Left lobe of liver (tissue), 2 donors: ENCODE data around the gene HPGDS. TPM values are rescaled to one million over a fixed set of nuclear protein-coding genes. Genes with fewer than 3 reads are reported as not detected.
"Not testable (repeated sequence)": the region's sequence is repeated elsewhere in the genome, so short reads cannot be mapped to it uniquely, and the experiment has no call there.

Experiments
- ATAC-seq: fragments of 200-7000 bp; cut with Tn5 transposase; one replicate; pipeline ENCODE4 v1.9.1; 2020; ENCODE audit warnings: mild to moderate bottlenecking, moderate library complexity
- DNase-seq: peaks from one replicate; pipeline ENCODE4 v3.0.0-alpha.2; 2020; ENCODE audit warnings: low spot score
- total RNA-seq: library from RNA; stranded (reverse); gene quantifications from one replicate; pipeline ENCODE4 v1.2.1, GENCODE V29; 2021
- donor health status: DM: no; HTN: no; CAD: no; lungs with moderate emphysema.
- donor health status: DM: no; HTN: yes; CAD: no.

Gene HPGDS
- total RNA-seq, 1 donor from 2014 or later, result 0.10 TPM

DNA sequence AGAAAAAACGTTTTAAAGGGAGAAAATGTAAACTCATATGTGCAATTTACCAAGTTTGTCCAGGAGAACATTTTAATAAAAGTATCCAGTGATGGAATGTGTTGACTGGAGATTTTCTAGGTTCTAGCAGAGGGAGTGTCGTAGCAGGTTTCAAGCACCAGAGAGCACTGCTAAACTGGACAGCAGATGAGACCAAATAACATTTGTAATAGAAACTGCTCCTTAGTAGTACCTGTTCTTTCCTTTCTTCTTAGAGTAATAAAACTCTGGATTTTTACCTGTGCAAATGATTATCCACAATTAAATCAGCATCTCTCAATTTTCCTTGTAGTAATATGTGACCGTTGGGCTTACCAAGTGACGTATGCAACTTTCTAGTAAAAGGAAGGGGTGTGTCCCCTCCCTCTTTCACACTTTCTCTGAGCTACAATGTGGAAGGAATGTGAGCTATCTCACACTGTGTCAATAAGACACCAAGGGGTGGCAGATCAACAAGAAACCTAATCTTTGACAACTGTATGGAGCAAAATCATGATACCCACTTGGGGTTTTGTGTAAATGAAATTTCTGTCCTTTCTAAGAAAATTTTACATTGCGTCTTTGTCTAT lies 9.5 kb downstream of the HPGDS start:
- DNase-seq (no peak), ATAC-seq (no peak)

DNA sequence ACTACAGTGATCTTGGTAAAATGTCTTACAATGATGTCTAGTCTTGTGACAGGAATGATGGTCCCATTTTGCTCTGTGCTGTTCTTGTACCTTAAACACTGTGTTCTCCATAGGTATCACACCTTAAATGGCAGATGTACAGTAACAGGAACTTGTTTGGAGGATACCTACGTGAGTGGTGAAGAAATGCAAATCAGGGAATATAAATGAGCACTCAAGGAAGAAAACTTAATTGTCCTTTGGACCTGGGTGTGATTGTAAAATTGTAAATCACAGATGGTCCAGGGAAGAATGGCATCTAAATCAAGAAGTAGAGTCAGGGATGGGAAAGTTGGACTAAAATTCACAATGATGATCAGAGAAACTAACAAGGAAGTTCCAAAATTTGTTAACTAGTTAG lies 12.7 kb downstream of the HPGDS start:
- DNase-seq (no peak), ATAC-seq (no peak)

DNA sequence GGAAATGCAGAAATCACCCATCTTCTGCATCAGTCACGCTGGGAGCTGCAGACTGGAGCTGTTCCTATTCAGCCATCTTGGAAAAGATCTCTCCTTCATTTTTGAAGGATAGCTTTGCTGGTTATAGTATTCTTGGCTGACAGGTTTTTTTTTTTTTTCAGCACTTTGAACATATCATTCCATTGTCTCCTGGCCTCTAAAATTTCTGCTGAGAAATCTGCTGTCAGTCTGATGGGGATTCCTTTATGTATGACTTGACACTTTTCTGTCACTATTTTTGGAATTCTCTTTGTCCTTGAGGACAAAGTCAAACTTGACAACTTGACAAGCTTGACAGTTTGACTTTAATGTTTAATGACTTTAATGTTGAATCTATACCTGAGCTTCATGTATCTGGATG lies 16.8 kb downstream of the HPGDS start:
- ATAC-seq (no peak), DNase-seq (no peak)

DNA sequence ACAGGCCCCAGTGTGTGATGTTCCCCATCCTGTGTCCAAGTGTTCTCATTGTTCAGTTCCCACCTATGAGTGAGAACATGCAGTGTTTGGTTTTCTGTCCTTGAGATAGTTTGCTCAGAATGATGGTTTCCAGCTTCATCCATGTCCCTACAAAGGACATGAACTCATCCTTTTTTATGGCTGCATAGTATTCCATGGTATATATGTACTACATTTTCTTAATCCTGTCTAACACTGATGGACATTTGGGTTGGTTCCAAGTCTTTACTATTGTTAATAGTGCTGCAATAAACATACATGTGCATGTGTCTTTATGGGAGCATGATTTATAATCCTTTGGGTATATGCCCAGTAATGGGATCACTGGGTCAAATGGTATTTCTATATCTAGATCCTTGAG lies 22.7 kb downstream of the HPGDS start:
- ATAC-seq, DNase-seq: not testable (repeated sequence)

GRCh38 chr4:94307231-94307871 lies 35.3 kb downstream of the HPGDS start:
- ATAC-seq, result no peak
- DNase-seq, result no peak

- ATAC-seq, result no peak
- DNase-seq, result no peak
Observed at GRCh38 chr4:94306713-94307112, 35.9 kb downstream of the HPGDS start.

GRCh38 chr4:94305466-94306225 lies 37.0 kb downstream of the HPGDS start:
- DNase-seq, result no peak
- ATAC-seq, result no peak

GRCh38 chr4:94304365-94304971 lies 38.2 kb downstream of the HPGDS start:
- peak; percentile 78 for ATAC-seq
- no peak for DNase-seq

DNA sequence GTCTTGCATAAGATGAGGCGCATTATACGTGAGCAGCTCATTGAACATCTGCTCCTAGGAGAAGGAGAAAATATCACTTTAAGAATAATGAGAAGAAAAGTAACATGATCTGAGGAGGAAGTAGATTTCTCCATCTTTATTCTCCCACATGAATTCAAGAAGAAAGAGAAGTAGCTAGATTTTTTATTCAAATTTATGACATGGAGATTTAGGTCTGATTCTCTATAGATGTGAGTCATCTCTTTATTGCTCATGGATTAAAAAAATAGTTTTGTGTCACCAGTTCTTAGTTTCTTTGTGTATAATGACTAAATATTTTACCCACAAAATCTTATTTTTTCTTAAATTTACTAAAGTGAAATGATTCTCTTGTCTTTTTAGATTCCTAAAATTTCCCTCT lies 40.4 kb downstream of the HPGDS start:
- no peak for DNase-seq
- no peak for ATAC-seq

- ATAC-seq (peak; percentile 96), DNase-seq (no peak)
Observed at GRCh38 chr4:94298725-94299252, 43.8 kb downstream of the HPGDS start.

DNA sequence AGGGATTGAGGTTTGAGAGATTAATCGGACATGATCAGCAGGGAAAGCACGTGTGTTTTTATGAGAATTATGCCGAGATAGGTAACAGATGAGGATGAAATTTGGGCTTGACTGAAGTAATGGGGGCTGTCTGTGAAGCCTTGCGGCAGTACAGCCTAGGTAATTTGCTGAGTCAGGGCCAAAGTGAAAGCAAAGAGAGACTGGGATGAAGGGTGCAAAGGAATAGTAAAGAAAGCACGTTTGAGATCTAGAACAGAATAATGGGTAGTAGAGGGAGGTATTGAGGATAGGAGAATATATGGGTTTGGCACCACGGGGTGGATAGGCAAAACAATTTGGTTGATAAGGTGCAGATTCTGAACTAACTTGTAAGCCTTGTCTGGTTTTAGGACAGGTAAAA lies 47.2 kb downstream of the HPGDS start:
- DNase-seq, ATAC-seq: not testable (repeated sequence)

DNA sequence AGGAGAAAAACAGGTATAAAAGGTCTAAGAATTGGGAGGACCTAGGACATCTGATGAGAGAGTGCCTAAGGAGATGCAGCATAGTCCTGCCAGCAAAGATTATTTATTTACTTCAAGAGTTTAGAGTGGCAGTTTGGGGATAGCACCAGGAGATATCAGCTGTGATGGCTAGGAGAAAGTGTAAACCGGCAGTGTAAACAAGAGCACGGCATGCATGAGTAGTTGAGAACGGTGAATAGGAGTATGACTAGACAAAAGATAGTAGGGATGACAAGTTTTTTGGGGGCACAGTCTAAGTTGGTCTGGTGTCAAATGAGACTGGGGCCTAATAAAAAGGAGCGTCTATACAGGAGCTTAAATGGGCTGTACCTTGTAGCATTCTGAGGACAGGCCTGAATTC lies 48.7 kb downstream of the HPGDS start:
- ATAC-seq, DNase-seq: not testable (repeated sequence)

DNA sequence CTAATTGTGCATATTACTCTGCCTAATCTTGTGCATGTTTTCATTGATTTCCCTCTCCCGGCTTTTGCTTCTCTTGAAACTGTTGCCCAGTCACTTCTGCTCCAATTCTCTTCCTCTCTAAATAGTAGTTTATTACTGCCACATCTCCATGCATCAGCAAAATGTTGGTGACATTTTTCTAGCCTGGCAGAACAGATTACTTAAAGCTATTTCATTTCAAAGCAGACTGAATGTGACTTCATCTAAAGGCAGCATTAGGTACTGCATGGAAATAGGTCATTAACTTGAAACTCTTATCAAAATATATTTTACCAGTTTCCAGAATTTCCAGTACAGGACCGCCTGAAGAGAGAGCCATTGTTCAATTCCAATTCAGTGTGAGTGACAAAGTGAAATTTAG lies 52.4 kb downstream of the HPGDS start:
- no peak for ATAC-seq
- no peak for DNase-seq

GRCh38 chr4:94285666-94286065 lies 57.0 kb downstream of the HPGDS start:
- no peak for DNase-seq
- no peak for ATAC-seq

GRCh38 chr4:94284889-94285288 lies 57.7 kb downstream of the HPGDS start:
- no peak for ATAC-seq
- no peak for DNase-seq

GRCh38 chr4:94278781-94279180 lies 63.9 kb downstream of the HPGDS start:
- no peak for ATAC-seq
- no peak for DNase-seq

DNA sequence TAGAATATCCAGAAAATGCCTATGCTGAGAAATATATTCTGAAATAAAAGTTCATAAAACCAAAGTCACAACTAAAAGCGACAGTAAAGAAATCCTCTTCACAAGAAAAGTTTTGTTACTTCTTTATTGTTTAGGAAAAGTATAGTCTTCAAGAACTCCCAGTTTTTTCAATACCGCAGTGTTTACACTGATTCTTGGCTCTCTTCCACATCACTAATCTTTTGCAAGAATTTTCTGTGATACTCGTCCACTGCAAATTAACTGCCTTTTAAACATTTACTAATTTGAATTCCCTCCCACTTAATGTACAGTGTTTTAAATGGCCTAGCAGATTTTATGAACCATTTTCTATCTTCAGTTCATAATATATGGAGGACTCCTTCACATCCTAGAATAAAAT lies 65.1 kb downstream of the HPGDS start:
- DNase-seq (no peak), ATAC-seq (peak; percentile 33)

GRCh38 chr4:94276204-94276603 lies 66.4 kb downstream of the HPGDS start:
- DNase-seq (no peak), ATAC-seq (no peak)

- ATAC-seq (no peak), DNase-seq (no peak)
Observed at GRCh38 chr4:94274912-94275311, 67.7 kb downstream of the HPGDS start.

DNA sequence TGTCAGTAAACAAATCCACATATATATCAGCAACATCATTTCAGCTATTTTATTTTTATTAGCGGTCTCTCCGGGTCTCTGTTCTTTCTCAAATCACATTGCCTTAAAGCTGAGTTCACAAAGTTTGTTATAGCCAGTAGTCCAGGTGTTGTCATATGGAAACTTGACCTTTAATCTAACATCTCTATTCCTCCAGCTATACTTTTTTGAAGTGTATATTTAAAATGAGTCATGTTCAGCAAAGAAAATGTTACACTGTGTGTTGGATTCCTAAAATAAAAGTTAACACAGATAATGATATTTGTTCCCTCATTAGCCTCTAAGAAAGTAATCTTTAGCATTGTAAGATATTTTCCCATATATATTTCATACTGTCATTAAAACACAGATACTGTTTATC lies 71.4 kb downstream of the HPGDS start:
- ATAC-seq (no peak), DNase-seq (no peak)

- ATAC-seq, result no peak
- DNase-seq, result no peak
Observed at GRCh38 chr4:94267037-94267436, 75.6 kb downstream of the HPGDS start.
